ENCODE data around the gene U2SURP. TPM values are rescaled to one million over a fixed set of nuclear protein-coding genes. Genes with fewer than 3 reads are reported as not detected.
"Not testable (repeated sequence)": the region's sequence is repeated elsewhere in the genome, so short reads cannot be mapped to it uniquely, and the experiment has no call there.

Gene U2SURP
- total RNA-seq, 1 donor from 2014 or later: 40.8 TPM

DNA sequence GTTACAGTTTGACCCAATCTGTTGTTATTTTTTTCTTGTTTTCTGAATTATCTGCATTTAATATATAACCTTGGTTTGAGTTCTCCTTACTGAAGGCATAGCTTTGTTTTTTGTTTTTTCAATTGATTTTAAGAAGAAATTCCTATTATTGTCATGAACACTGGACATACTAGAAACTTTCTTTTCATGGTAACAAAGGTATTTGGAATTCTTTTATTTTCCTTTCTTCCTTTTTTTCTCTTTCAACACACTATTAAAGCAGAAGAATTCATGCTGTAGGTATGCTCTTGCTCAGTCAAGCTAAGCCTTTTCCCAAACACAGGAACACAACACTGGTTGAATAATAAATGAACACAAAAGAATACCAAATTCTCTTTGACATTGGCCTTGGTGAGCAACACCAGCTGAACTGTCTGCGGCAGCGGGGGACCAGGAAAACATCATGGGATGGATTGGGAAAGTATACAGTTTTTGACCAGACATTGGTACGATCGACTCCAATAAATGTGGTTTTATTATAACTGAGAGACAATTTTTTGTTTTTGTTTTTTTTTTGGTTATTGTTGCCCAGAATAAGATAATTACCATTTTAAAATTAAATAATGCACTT lies 23.1 kb downstream of the U2SURP start:
- Histone ChIP-seq H3K4me3 (ENCODE audit: low read depth, low read length) (no peak overlapping the region), H3K36me3 (ENCODE audit: control insufficient read depth, insufficient read depth, low read length) (peaks cover 7% of the 10 kb centered on the region), H3K27me3 (ENCODE audit: control insufficient read depth, insufficient read depth, low read length) (no peaks in the 10 kb centered on the region)
- TF ChIP-seq, protein P1, sequence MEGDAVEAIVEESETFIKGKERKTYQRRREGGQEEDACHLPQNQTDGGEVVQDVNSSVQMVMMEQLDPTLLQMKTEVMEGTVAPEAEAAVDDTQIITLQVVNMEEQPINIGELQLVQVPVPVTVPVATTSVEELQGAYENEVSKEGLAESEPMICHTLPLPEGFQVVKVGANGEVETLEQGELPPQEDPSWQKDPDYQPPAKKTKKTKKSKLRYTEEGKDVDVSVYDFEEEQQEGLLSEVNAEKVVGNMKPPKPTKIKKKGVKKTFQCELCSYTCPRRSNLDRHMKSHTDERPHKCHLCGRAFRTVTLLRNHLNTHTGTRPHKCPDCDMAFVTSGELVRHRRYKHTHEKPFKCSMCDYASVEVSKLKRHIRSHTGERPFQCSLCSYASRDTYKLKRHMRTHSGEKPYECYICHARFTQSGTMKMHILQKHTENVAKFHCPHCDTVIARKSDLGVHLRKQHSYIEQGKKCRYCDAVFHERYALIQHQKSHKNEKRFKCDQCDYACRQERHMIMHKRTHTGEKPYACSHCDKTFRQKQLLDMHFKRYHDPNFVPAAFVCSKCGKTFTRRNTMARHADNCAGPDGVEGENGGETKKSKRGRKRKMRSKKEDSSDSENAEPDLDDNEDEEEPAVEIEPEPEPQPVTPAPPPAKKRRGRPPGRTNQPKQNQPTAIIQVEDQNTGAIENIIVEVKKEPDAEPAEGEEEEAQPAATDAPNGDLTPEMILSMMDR (IDR thresholded peaks at IDR 0.05; ENCODE audit: insufficient read depth, low read length, severe bottlenecking): no peak
- no peak for FAIRE-seq
- no peak for DNase-seq (ENCODE audit: low read depth)

DNA sequence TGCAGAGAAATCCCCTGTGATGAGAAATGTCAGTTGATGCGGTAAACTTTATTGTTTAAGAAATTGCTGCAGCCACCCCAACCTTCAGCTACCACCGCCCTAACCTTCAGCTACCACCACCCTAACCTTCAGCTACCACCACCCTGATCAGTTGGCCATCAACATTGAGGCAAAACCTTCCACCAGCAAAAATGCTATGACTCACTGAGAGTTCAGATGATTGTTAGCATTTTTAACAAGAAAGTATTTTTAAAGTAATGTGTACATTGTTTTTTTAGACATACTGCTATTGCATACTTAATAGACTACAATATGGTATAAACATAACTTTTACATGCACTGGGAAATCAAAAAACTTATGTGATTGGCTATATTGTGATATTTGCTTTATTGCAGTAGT lies 30.0 kb downstream of the U2SURP start:
- Histone ChIP-seq H3K27me3 (ENCODE audit: control insufficient read depth, insufficient read depth, low read length) (no peaks in the 10 kb centered on the region), H3K36me3 (ENCODE audit: control insufficient read depth, insufficient read depth, low read length) (peaks cover 3% of the 10 kb centered on the region), H3K4me3 (ENCODE audit: low read depth, low read length) (no peak overlapping the region)
- FAIRE-seq (no peak), DNase-seq (ENCODE audit: low read depth) (no peak)
- TF ChIP-seq, protein P1 (IDR thresholded peaks at IDR 0.05; ENCODE audit: insufficient read depth, low read length, severe bottlenecking): no peak

DNA sequence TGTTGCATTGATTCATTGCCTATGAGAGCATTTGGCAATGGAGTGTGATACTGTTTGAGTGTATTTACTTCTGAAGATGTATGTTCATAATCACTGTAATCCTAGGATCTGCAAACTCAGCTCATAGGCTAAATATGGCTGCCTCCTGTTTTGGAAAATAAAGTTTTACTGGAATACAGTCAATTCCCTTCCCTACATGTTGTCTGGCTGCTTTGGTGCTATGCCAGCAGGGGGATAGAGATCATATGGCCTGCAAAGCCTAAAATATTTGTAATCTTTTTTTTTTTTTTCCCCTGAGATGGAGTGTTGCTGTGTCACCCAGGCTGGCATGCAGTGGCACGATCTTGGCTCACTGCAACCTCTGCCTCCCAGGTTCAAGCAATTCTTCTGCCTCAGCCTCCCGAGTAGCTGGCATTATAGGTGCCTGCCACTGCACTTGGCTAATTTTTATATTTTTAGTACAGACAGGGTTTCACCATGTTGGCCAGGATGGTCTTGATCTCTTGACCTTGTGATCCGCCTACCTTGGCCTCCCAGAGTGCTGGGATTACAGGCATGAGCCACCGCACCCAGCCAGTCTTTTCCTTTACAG lies 30.5 kb downstream of the U2SURP start:
- not testable (repeated sequence) for FAIRE-seq; H3K36me3 ChIP-seq (ENCODE audit: control insufficient read depth, insufficient read depth, low read length)

DNA sequence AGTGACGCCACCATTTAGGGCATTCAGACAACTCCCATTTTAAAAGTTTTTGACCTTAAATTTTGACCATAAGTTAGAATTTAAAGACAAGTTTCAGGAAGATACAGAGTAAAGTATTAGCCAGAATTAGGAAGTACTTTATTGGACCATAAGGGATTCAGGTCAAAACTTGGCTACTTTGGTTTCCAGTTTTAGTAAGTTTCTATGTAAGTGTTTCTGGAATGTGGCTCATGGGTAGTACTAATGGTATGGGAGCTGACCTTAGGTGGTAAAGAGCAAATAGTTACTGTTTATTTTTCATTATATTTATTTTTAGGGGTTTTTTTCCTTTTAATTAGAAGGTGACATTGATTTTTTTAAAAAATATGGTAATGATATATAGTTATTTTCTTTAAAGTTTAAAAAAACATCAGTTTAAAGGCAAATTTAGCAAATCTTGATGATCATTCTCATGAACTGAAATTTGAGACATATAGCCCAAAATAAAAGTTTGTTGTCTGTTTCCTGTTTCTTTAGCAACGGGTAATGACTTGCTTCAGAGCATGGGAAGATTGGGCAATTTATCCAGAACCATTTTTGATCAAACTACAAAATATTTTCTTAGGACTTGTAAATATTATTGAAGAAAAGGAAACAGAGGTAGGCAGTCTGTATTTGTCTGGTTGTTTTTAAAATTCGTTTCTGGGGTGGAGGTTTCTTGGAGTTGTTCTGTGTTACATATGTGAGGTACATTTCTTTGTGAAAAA lies 34.3 kb downstream of the U2SURP start:
- H3K36me3 ChIP-seq (ENCODE audit: control insufficient read depth, insufficient read depth, low read length): peaks cover 2% of the 10 kb centered on the region
- TF ChIP-seq, protein P1 (IDR thresholded peaks at IDR 0.05; ENCODE audit: insufficient read depth, low read length, severe bottlenecking): no peak
- H3K27me3 ChIP-seq (ENCODE audit: control insufficient read depth, insufficient read depth, low read length): no peaks in the 10 kb centered on the region
- DNase-seq (ENCODE audit: low read depth): peak; percentile 26
- FAIRE-seq: no peak
- H3K4me3 ChIP-seq (ENCODE audit: low read depth, low read length): no peak overlapping the region

More for the DNA sequence above, 30.5 kb downstream of the U2SURP start:
- not testable (repeated sequence) for H3K27me3 ChIP-seq (ENCODE audit: control insufficient read depth, insufficient read depth, low read length); H3K4me3 ChIP-seq (ENCODE audit: low read depth, low read length)
- peak; percentile 3 for DNase-seq (ENCODE audit: low read depth)

DNA sequence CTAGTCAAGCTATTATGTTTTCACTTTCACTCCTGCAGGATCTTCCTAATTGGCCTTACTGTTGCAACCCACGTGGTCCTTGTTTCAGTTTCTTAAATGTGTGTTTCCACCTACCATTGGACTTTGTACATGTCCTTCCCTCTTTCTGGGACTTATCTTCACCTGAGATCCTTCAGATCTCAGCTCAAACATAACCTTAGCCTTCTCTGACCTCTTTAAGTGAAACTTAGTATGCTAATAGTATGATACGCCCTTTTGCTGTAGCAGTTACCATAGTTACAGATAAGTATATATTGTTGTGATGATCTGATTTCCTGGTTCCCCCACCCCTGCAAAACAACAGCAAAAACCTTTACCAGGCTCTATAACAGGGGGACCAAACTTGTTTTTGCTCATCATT lies 35.2 kb downstream of the U2SURP start:
- Histone ChIP-seq H3K4me3 (ENCODE audit: low read depth, low read length) (no peak overlapping the region), H3K36me3 (ENCODE audit: control insufficient read depth, insufficient read depth, low read length) (peaks cover 2% of the 10 kb centered on the region), H3K27me3 (ENCODE audit: control insufficient read depth, insufficient read depth, low read length) (no peaks in the 10 kb centered on the region)
- no peak for DNase-seq (ENCODE audit: low read depth)
- FAIRE-seq: no peak
- TF ChIP-seq, protein P1 (IDR thresholded peaks at IDR 0.05; ENCODE audit: insufficient read depth, low read length, severe bottlenecking): no peak

DNA sequence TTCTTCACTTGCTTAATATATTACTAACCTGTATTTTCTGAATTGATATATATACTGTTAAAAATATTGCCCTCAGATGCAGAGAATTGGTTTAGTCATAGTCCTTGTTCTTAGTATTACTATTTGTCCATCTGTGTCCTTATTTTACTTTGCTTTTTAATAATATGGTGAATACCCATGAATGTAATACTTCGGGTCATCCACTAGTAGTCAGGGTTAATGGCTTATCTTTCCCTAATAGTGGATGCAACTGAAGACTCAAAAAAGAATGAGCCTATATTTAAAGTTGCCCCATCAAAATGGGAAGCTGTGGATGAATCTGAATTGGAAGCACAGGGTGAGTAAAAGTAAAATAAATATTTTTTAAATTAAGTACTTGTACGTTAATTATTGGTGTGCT lies 36.5 kb downstream of the U2SURP start:
- DNase-seq (ENCODE audit: low read depth): no peak
- Histone ChIP-seq H3K27me3 (ENCODE audit: control insufficient read depth, insufficient read depth, low read length) (no peaks in the 10 kb centered on the region), H3K36me3 (ENCODE audit: control insufficient read depth, insufficient read depth, low read length) (peaks cover 2% of the 10 kb centered on the region), H3K4me3 (ENCODE audit: low read depth, low read length) (no peak overlapping the region)
- TF ChIP-seq, protein P1 (IDR thresholded peaks at IDR 0.05; ENCODE audit: insufficient read depth, low read length, severe bottlenecking): no peak
- FAIRE-seq: no peak
